ENCODE measurements around the gene PLCL2.
A peak's percentile ranks its signal among the peaks of the same experiment; 100 is the strongest.

Gene PLCL2

GRCh38 chr3:16896820-16897219 lies 12.1 kb downstream of the PLCL2 start:
- DNase-seq, result no peak

DNA sequence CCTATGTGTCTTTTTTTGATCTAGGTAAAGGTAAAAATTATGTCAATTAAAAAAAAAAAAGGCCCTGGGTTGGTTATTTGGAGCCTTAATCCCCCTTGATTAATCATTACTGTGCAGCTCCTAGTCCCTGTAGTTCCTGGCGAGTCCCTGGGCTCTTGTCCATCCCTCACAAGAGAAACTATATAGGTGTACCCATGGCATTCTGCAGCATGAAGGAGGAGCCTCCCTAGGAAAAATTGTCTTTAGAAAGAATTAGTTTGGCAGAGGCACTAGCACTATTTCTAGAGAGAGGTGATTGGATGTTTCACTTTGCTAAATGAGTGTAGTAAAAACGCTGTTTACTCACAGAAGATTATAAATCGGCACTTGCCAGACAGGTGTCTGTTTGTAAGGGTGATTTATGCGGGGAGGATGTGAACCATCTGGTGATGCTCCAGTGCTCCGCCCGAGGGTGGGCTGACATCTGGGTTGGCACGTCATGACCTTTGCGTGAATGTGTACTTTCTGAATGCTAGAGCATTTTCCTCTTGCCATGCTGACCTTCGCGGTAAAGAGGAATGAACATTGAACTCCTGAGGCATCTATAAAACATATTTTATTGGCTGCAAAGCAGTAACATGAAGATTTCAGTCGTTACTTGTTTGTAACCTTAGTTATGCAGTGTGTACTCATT lies 12.6 kb downstream of the PLCL2 start:
- peak; percentile 48 for DNase-seq

DNA sequence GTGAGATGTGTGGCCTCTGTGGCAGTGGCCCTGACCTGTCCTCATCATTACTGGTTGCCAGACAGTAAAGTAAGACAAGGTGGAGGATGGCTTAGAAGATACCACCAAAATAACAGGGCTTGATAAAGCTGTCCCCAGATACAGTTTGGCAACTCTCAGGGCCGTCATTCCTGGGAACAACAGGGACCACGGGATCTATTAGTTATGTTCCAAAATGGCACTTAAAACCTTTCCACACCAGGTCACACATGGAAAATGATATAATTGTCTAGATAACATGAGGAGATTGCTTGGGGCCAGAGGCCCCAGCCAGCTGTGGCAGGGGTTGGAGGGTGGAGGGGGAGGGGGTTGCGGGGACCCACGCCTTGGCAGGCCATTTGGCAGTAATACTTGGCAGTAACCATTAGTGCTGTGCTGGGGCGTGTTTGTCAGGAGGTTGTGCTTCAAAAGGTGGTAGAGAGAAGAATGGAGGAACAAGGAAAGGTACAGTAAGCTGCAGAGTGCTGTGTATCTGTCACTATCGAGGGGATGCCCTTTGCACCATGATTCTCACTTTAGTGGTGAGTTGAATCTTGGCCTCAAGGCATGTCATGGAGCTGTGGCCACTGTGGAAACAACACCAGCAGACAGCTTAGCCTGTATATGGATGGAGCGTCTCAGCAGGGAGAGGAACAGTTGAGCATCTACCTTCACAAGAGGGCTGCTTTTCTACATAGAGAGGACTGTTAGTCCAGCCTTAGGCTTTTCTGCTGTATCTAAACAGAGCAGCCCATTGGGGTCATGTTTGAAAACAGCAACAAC lies 14.0 kb downstream of the PLCL2 start:
- DNase-seq, result no peak

DNA sequence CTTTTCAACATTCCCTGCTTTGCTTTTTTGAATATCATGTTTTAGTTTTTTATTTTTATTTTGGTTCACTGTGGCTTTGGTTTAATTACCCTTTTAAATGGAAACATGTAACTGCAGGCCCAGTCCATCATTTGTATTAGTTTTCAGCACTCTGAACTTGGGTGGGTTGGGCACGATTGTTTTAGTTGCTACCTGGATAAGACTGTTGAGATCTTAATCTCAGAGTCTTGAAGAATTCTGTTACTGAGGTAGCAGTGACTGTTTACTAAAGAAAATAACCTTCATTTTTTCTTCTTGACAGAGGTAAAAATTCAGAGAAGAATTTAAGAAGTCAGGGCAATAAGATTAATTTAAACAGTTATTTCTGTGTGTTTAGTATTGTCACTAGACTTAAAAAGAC lies 15.2 kb downstream of the PLCL2 start:
- DNase-seq, result no peak

- DNase-seq, result no peak
Observed at GRCh38 chr3:16900779-16901440, 16.2 kb downstream of the PLCL2 start.

GRCh38 chr3:16904423-16905417 lies 20.0 kb downstream of the PLCL2 start:
- peak; percentile 25 for DNase-seq

- no peak for DNase-seq
Observed at GRCh38 chr3:16905704-16906103, 20.9 kb downstream of the PLCL2 start.

- DNase-seq, result no peak
Observed at GRCh38 chr3:16906682-16907081, 21.9 kb downstream of the PLCL2 start.

- DNase-seq, result no peak
Observed at GRCh38 chr3:16907243-16907642, 22.5 kb downstream of the PLCL2 start.

- no peak for DNase-seq
Observed at GRCh38 chr3:16908016-16908807, 23.5 kb downstream of the PLCL2 start.

DNA sequence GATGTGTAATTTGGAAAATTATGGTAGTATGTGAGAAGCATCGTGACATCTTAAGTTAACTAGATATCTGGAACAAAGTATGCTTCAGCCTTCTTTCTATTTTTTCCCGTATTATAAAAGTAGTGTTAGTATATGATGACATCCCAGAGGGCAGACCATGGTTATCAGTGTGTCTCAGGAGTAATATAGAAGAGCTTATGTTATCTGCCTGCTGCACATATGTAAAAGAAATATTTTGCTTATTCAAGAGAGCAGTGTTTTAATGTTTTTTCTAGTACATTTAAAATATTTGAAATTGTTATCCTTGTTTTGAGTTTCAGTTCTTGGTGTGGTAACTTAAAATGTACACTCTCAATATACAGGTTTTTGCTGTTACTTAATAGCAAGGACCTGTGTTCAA lies 24.1 kb downstream of the PLCL2 start:
- DNase-seq, result no peak

DNA sequence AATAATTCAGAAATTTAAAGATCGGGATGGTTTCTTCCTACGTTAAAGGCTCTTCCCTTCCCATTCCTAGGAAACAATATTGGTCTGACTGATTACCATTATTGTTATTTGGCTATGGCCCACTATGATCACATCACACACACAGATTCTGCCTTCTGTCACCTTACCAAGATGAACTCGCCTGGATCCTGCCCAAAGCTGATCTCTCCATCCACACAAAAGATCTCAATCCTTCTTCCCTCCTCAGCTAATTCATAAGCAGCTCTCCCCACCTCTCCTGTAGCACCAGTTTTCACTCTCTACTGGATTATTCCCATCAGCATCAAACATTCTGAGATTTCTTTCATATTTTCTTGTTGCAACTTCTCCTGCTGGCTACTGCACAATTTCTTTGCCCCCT lies 25.0 kb downstream of the PLCL2 start:
- DNase-seq, result no peak

DNA sequence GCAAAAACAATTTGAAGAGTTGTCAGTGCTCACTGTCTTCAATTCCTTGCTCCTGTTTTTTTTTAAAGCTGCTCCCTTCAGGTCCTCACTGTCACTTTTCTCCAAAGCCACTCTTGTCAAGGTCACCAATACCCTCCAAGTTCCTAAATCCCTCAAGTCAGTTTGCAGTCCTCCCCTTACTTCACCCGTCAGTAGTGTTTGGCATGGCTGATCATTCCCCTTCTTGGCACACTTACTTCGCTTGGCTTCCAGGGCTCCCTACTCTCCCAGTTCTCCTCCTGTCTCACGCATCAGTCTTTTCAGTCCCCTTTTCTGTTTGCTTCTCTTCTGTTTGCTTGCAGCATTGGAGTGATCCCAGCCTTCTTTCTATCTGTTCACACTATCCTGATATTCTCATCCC lies 25.5 kb downstream of the PLCL2 start:
- no peak for DNase-seq

DNA sequence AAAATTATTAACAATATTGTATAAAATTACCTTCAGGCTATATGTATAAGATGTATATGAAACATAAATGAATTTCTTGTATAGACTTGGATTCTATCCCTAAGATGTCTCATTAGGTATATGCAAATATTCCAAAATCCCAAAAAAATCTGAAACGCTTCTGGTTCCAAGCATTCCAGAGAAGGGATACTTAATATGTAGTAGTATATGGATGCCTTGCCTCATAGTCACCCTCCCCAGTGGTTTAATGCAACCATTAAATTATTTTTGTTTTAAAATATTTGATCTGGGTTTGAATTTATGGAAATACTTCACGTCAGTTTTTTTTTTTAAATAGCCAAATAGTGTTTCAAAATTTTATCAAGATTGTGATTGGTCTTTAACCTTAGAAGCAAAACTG lies 27.2 kb downstream of the PLCL2 start:
- no peak for DNase-seq

DNA sequence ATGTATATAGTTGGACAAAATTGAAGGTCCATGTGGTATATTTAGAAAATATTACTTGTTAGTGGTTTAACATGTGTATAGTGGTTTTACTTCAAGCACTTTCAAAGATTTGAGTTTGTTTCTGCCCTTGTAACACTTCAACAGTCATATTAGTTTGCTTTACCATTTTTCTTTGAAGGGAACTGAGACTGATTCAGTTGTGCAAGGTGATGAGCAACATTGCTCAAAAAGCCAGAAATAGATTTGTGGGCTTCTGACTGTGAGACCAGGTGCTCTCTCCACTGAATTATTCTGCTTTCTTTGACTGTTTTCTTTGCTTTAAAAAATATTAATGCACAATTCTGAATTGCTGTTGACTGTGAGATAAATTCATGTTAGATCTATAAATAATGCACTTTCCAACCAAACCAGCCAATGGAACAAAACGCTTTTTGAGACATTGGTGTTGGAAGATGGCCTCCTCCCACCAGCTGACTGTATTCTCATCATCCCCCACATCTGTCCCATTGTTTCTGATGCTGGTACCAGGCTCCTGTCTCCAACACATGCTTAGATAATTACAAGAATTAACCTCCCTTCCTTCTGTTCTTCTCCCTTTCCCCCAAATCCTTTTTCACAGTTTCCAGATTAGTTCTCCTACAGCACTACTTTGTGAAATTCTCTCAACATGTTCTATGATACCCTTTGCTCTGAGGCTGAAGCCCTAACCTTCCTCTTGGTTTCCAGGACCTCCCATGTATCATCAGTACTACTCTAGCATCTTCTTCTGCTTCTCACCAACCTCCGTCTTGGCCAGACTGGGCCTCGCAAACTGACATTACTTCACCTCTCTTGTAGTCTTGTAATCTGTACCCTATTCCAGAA lies 27.9 kb downstream of the PLCL2 start:
- DNase-seq, result no peak

GRCh38 chr3:16913264-16913580 lies 28.5 kb downstream of the PLCL2 start:
- DNase-seq, result no peak

DNA sequence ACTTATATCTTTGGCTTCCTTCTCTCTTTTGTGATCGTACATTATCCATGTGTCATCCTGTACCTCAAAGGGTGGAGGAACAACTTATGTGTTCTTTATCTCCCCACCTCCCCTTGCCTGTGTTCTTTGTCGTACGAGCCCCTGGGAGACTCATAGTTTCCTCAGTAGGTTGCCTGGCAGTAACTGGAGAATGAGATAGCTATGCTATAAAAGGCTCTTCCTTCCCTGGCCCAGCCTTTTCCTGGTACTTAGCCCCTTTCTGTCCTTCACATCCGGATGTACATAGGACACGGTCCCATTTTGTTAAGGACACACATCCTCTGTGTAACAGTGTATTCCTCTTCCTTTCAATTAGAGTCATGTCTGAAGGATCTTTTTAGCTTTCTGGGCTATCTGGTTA lies 32.1 kb downstream of the PLCL2 start:
- peak; percentile 47 for DNase-seq

- DNase-seq, result peak; percentile 30
Observed at GRCh38 chr3:16917256-16917935, 32.6 kb downstream of the PLCL2 start.

- DNase-seq, result no peak
Observed at GRCh38 chr3:16917980-16918682, 33.4 kb downstream of the PLCL2 start.

- DNase-seq, result no peak
Observed at GRCh38 chr3:16918683-16919025, 33.9 kb downstream of the PLCL2 start.

Measured in stimulated activated CD4-positive, alpha-beta T cell treated with anti-CD3 and anti-CD28 coated beads, Interleukin-1b, Interleukin-23, amount 100 ng/mL, for 48 hours (primary cell).